Heart left ventricle (tissue), 13 donors: ENCODE results near the gene DNTT.

ENCODE experiments used
- CTCF ChIP-seq, 12 donors: fragments of 200-600 bp; sonication (generic) in 4 of 12; IDR thresholded peaks; one replicate each; pipeline versions ENCODE4 v1.5.0 to v1.8.0; 2018 to 2022; ENCODE audit warnings: antibody characterized with exemption in 12 of 12, mild to moderate bottlenecking in 5 of 12
- POLR2A ChIP-seq, 2 donors: fragments of 450-650 bp; IDR thresholded peaks; one replicate each; pipeline ENCODE4 v1.6.1; 2017; ENCODE audit warnings: antibody characterized with exemption in 2 of 2, mild to moderate bottlenecking in 2 of 2, moderate library complexity in 2 of 2
- donor health status: ischemic (EF 13 %, LVEDD 7.1; RV severe dilation, severe dysfunction).
- donor health status: DM: no; HTN: yes; CAD: no.
- donor health status: DM: no; HTN: no; CAD: no.
- donor health status: ischemic (EF 25% LVEDD 6.9; RV normal size, moderate dysfunction).
- donor health status: ischemic (EF 25% LVEDD 5.7; RV mildly dilated, moderate dysfunction).
- donor health status: ischemic (EF 35%, LVEDD 5.7; RV mildly dilated, moderate dysfunction).
- donor health status: nonischemic (EF 11% LVEDD 7.7; RV severe dilation, severe dysfunction).
- donor health status: DM: yes; HTN: yes; CAD: no.
- donor health status: PGD.
- donor health status: ischemic (EF 29% LVEDD 5.4; RV normal size, mild dysfunction).
- donor health status: nonischemic (EF 23%, LVEDD 6.1; RV moderate dilation, normal function).

- no peak for TF ChIP-seq CTCF (IDR thresholded peaks at IDR 0.05)
- TF ChIP-seq POLR2A (IDR thresholded peaks at IDR 0.05): no peak
Measured at GRCh38 chr10:96268341-96268909, 35.8 kb upstream of the DNTT start.
